ENCODE data around the gene CNTROB.

Gene CNTROB

DNA sequence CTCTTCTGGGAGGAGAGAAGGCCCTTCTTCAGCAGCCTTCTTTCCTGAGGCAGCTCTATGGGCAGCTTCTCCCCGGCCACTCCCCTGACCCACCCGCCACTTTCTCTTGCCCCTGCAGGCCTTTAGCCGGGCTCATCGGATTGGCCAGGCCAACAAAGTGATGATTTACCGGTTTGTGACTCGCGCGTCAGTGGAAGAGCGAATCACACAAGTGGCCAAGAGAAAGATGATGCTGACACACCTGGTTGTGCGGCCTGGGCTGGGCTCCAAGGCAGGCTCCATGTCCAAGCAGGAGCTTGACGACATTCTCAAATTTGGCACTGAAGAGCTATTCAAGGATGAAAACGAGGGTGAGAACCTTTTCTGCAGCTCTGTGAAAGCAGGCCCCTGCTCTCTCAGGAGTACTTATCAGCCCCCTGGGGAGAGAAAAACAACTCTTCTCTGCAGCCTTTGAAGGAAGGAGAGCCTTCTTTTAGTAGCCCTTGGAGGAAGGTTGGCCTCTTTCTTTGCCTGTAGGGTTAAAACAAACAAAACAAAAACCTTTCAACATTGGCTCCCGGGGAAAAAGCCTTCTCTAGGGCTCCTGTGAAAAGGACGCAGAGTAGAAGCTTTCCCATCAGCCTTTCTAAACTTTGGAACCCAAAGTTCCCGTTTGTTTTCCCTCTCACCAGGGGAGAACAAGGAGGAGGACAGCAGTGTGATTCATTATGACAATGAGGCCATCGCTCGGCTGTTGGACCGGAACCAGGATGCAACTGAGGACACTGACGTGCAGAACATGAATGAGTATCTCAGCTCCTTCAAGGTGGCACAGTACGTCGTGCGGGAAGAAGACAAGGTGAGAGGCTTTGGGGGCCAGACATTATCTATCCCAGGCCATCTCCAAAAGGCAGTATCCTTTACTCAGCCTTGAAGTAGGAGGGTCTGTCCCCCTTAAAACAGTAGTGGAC is 28.6 kb upstream of the CNTROB start:
- no peak overlapping the region for H3K4me3 ChIP-seq (ENCODE audit: low read depth, low read length)

GRCh38 chr17:7909089-7909488 is 22.9 kb upstream of the CNTROB start:
- H3K4me3 ChIP-seq (ENCODE audit: low read depth, low read length) = no peak overlapping the region

- H3K4me3 ChIP-seq (ENCODE audit: low read depth, low read length) = no peak overlapping the region
Observed at GRCh38 chr17:7910281-7910680, 21.7 kb upstream of the CNTROB start.

DNA sequence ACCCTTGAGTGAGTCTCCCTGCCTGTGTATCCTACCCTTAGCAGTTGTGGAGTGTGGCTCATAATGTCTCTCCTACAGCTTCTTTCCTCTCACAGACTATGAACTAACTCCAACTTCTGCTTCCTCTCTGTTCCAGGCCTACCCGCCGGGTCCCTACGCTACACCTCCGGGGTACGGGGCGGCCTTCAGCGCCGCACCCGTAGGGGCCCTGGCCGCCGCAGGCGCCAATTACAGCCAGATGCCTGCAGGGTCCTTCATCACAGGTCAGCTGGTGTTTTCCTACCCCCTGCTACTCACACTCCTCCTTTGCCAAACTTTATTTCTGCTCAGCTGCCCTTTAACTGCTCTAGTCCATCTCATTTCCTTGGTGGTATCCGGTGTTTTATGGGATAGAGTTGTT is 21.3 kb upstream of the CNTROB start:
- no peak overlapping the region for H3K4me3 ChIP-seq (ENCODE audit: low read depth, low read length)

DNA sequence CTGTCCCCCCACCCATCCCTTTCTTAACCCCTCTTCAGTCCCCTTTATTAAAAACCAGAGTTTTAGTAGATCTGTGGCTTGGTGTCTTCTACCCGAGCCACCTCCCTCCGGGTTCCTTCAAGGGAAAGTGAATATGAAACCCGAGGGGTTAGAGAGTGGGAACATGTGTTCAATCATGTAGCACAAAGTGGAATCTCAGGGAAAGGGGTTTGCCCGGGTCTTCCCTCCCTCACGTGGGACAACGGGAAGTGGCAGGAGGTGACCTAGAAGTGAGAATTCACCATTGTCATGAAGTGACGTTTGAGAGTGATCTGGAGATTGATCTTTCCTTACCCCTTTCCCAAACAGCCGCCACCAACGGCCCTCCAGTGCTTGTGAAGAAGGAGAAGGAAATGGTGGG is 20.9 kb upstream of the CNTROB start:
- no peak overlapping the region for H3K4me3 ChIP-seq (ENCODE audit: low read depth, low read length)

- H3K4me3 ChIP-seq (ENCODE audit: low read depth, low read length) = no peak overlapping the region
Observed at GRCh38 chr17:7912927-7913524, 19.0 kb upstream of the CNTROB start.

GRCh38 chr17:7915179-7915610 is 16.8 kb upstream of the CNTROB start:
- H3K4me3 ChIP-seq (ENCODE audit: low read depth, low read length) = peak overlapping the region; percentile 43

GRCh38 chr17:7915611-7916384 is 16.2 kb upstream of the CNTROB start, which contains the start of gene RNF227:
Gene RNF227 (minus strand): TSS chr17:7916289. CDS start chr17:7916195, 94 bp downstream.
- H3K4me3 ChIP-seq (ENCODE audit: low read depth, low read length) = peak within 1 kb of the TSS; percentile 43

DNA sequence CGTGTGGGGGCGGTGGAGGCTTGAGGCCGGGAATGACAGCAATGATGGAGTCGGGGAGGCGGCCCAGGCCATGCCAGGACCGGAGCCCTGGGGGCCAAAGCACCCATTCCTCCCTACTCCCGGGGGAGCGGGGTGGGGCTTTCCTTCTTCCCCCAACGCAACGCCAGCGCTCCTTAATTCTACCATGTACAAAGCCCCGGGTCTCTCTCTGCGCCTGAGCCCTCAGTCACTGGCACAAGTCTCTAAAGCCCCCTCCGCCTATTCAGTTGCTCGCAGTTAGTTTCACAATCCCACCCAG is 15.7 kb upstream of the CNTROB start:
- H3K4me3 ChIP-seq (ENCODE audit: low read depth, low read length) = no peak overlapping the region

GRCh38 chr17:7916808-7917207 is 15.2 kb upstream of the CNTROB start:
- H3K4me3 ChIP-seq (ENCODE audit: low read depth, low read length) = no peak overlapping the region

GRCh38 chr17:7922269-7922844 is 9.6 kb upstream of the CNTROB start:
- H3K4me3 ChIP-seq (ENCODE audit: low read depth, low read length) = no peak overlapping the region

- H3K4me3 ChIP-seq (ENCODE audit: low read depth, low read length) = peak overlapping the region; percentile 22
Observed at GRCh38 chr17:7922845-7923628, 9.0 kb upstream of the CNTROB start.

DNA sequence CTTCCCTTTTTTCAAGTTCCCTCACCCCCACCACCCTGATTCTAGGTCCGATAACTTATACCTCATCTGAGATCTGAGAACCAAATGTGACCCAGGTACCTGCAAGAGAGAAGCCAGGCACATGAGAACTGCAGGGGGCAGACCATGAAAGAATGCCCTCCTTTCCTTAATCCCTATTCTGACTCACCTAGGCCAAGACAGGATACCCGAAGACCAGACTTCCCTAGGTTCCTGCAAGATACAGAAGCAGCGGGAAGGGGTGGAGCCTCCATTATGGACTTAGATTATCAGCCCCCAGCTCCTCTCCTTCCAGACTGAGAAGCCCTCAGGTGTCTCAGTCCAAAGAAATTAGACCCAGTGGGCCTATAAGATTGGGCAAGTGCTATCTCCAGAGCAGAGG is 4.4 kb upstream of the CNTROB start:
- H3K4me3 ChIP-seq (ENCODE audit: low read depth, low read length) = no peak overlapping the region

GRCh38 chr17:7929158-7930023 is 2.6 kb upstream of the CNTROB start, which contains the start of gene KCNAB3:
Gene KCNAB3 (minus strand): TSS chr17:7929856. CDS start chr17:7929435, 421 bp downstream.
- H3K4me3 ChIP-seq (ENCODE audit: low read depth, low read length) = peak within 1 kb of the TSS; percentile 39

DNA sequence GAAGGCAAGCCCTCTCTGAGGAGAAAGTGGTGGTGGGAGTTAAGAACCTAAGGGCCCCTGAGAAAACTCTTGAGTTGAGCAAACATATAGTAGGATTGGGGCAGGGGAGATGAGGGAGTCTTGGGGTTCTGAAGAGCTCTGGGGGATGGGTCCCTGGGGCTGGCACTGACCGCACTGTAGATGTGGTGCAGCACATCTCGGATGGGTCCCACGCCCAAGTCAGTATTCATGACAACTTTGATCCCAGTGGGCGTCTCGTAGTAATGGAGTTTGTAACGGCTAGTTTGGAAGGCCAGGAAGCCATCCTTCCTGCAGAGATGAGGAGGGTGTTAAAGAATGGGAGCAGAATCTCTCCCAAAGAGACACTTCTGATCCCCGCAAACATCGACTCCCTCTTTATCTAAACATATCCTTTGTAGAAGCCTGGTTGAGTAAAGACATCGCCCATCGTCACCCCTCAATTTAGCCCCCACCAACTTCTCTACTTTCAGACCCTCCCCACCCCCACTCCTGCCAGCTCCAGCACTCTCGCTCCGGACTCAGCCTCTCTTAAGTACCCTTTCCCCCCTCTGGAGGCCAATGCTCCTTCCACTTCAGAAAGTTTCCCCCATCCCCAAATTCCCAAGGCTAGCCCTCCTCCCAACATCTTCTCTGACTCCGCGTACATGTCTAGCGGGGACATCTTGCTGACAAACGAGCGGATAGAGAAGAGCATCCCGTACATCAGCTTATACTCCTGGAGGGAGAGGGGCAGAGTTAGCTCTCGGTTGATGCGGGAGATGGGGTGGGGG is 970 bp upstream of the CNTROB start:
- peak overlapping the region; percentile 90 for H3K4me3 ChIP-seq (ENCODE audit: low read depth, low read length)

- peak overlapping the region; percentile 90 for H3K4me3 ChIP-seq (ENCODE audit: low read depth, low read length)
Observed at GRCh38 chr17:7932483-7932891, 481 bp downstream of the CNTROB start.

GRCh38 chr17:7932949-7933348 is 943 bp downstream of the CNTROB start:
- H3K4me3 ChIP-seq (ENCODE audit: low read depth, low read length) = peak overlapping the region; percentile 90

- H3K4me3 ChIP-seq (ENCODE audit: low read depth, low read length) = no peak overlapping the region
Observed at GRCh38 chr17:7935859-7936258, 3.9 kb downstream of the CNTROB start.

DNA sequence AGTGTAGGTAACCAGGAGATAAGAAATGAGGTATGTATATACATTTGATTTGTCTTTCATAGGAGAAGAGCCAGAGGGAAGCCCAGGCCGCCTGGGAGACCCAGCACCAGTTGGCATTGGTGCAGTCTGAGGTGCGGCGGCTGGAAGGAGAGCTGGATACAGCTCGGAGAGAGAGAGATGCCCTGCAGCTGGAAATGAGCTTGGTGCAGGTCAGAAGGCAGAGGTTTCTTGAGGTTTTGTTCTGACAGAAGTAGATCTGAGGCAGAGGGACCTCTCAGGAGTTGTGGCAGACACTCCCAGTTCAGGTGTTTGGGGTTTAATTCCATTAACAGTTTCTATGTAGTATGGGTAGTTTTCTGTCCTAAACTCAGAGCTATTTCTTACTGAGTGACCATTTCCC is 8.0 kb downstream of the CNTROB start:
- H3K4me3 ChIP-seq (ENCODE audit: low read depth, low read length) = no peak overlapping the region

Data from iPS-11a (cell line).